WERI-Rb-1 (cell line): ENCODE measurements around the gene ENTHD1.

Experiments used
- DNase-seq: peaks from one replicate; pipeline ENCODE4 v3.0.0-alpha.2; 2020
- H3K27ac ChIP-seq: fragments of 250-450 bp; sonication (Bioruptor Pico); 2 replicates; pipeline ENCODE4 v1.5.1; 2020; ENCODE audit warnings: mild to moderate bottlenecking, moderate library complexity
- H3K27me3 ChIP-seq: fragments of 250-450 bp; sonication (Bioruptor Pico); 2 replicates; pipeline ENCODE4 v1.5.1; 2021; ENCODE audit warnings: mild to moderate bottlenecking, low read depth, moderate library complexity; ENCODE audit not compliant: insufficient read depth, severe bottlenecking
- H3K36me3 ChIP-seq: fragments of 250-450 bp; sonication (Bioruptor Pico); 2 replicates; pipeline ENCODE4 v1.5.1; 2020; ENCODE audit warnings: mild to moderate bottlenecking, moderate library complexity
- H3K4me3 ChIP-seq: 2 replicates; pipeline ENCODE4 v1.5.1; 2011; ENCODE audit warnings: low read depth, mild to moderate bottlenecking, control low read depth, low read length
- H3K9me3 ChIP-seq: fragments of 250-450 bp; sonication (Bioruptor Pico); 2 replicates; pipeline ENCODE4 v1.5.1; 2021; ENCODE audit warnings: mild to moderate bottlenecking, moderate library complexity; ENCODE audit not compliant: severe bottlenecking
- TF ChIP-seq, protein P1 (sequence below): IDR thresholded peaks from 2 replicates; pipeline ENCODE4 v1.5.1; 2011; ENCODE audit warnings: low read depth, mild to moderate bottlenecking, control low read depth, inconsistent platforms, low read length

Gene ENTHD1

DNA sequence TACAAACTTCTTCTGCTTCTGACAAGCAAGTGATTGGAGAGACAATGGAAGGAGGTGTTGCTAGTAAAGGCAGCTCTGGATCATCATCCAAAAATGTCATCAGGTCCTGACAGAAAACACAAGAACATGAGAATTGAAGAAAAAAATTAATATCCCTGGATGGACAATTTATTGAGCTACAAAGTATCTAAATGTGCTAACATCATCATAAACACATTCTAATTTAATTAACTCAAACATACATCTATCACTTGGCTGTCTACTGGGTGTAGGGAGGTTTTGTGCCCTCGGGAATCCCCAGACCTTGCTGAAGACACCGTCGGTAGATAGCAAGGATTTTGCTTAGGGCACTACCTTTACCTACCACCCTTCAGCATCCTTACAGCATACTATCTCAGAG, 72.6 kb downstream of the ENTHD1 start:
- no peak for DNase-seq
- Histone ChIP-seq H3K27me3 (no peaks in the 10 kb centered on the region), H3K36me3 (no peaks in the 10 kb centered on the region), H3K4me3 (no peak overlapping the region), H3K9me3 (no peaks in the 10 kb centered on the region), H3K27ac (no peak overlapping the region)
- TF ChIP-seq, protein P1, sequence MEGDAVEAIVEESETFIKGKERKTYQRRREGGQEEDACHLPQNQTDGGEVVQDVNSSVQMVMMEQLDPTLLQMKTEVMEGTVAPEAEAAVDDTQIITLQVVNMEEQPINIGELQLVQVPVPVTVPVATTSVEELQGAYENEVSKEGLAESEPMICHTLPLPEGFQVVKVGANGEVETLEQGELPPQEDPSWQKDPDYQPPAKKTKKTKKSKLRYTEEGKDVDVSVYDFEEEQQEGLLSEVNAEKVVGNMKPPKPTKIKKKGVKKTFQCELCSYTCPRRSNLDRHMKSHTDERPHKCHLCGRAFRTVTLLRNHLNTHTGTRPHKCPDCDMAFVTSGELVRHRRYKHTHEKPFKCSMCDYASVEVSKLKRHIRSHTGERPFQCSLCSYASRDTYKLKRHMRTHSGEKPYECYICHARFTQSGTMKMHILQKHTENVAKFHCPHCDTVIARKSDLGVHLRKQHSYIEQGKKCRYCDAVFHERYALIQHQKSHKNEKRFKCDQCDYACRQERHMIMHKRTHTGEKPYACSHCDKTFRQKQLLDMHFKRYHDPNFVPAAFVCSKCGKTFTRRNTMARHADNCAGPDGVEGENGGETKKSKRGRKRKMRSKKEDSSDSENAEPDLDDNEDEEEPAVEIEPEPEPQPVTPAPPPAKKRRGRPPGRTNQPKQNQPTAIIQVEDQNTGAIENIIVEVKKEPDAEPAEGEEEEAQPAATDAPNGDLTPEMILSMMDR: no peak

DNA sequence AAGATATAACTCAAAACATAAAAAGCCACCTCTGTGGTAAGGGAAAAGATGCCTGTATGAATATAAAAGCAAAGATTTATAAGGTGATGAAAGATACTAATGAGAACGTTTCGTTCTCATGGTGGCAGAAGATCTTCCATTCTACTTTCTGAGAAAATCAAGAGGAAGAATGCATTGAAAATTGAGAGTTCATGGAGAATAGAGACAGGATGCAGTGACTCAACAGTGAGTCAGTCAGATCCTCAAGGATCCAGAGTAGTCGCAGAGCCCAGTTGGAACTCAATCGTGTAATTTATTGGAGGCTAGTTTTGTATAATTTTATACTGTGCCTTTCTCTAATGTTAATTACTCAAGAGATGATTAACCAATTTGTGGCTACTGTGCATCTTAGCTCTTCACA, 73.3 kb downstream of the ENTHD1 start:
- Histone ChIP-seq H3K4me3 (no peak overlapping the region), H3K36me3 (no peaks in the 10 kb centered on the region), H3K9me3 (no peaks in the 10 kb centered on the region), H3K27ac (no peak overlapping the region), H3K27me3 (no peaks in the 10 kb centered on the region)
- no peak for DNase-seq
- TF ChIP-seq, protein P1: no peak

GRCh38 chr22:39819429-39819828, 74.1 kb downstream of the ENTHD1 start:
- no peak for DNase-seq
- TF ChIP-seq, protein P1: no peak
- Histone ChIP-seq H3K27ac (no peak overlapping the region), H3K4me3 (no peak overlapping the region), H3K9me3 (no peaks in the 10 kb centered on the region), H3K27me3 (no peaks in the 10 kb centered on the region), H3K36me3 (no peaks in the 10 kb centered on the region)

- Histone ChIP-seq H3K9me3 (no peaks in the 10 kb centered on the region), H3K36me3 (no peaks in the 10 kb centered on the region), H3K27ac (no peak overlapping the region), H3K27me3 (no peaks in the 10 kb centered on the region), H3K4me3 (no peak overlapping the region)
- TF ChIP-seq, protein P1: no peak
- DNase-seq: no peak
Measured at GRCh38 chr22:39818094-39818493, 75.5 kb downstream of the ENTHD1 start.

DNA sequence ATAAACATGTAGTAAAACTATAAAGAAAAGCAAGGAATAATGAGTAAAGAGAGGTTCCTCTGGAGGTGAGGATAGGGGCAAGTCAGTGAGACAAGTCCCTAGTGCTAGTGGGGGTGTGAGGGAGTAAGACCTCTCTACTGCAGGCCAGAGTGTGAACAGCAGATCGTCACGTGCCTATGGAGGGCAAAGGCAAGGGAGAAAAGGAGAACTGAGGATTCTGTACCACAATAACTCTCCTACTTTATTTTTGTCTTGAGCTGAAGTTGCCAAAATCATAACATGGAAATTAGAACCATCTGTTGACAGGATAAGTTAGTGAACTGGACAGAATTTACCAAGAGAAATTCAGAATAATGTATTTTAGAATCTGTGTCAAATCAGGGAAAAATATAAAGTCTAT, 77.6 kb downstream of the ENTHD1 start:
- H3K36me3 ChIP-seq: no peaks in the 10 kb centered on the region
- H3K9me3 ChIP-seq: no peaks in the 10 kb centered on the region
- TF ChIP-seq, protein P1: no peak
- no peaks in the 10 kb centered on the region for H3K27me3 ChIP-seq
- DNase-seq: no peak
- H3K27ac ChIP-seq: no peak overlapping the region
- no peak overlapping the region for H3K4me3 ChIP-seq

DNA sequence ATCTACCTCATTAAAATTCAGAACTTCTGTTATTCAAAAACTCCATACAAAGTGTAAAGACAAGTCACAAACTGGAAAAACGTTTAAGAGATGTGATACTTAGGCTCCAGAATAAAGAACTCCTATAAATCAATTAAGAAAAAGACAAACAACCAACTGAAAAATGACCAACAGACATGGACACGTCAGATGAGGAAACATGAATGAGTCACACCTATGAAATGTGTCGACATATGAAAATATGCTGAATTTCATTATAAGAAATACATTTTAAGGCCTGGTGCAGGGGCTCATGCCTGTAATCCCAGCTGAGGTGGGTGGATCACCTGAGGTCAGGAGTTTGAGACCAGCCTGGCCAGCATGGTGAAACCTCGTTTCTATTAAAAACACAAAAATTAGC, 78.7 kb downstream of the ENTHD1 start:
- Histone ChIP-seq H3K27me3 (no peaks in the 10 kb centered on the region), H3K27ac (no peak overlapping the region), H3K9me3 (no peaks in the 10 kb centered on the region), H3K4me3 (no peak overlapping the region), H3K36me3 (no peaks in the 10 kb centered on the region)
- DNase-seq: no peak
- TF ChIP-seq, protein P1: no peak
